GM12865 (cell line): ENCODE results near the gene S100A1.

Source experiments
- DNase-seq: peaks from one replicate; pipeline ENCODE4 v3.0.0; 2010; ENCODE audit warnings: low read depth
- H3K4me3 ChIP-seq: 2 replicates; pipeline ENCODE4 v1.5.1; 2011; ENCODE audit warnings: mild to moderate bottlenecking, low read depth, low read length, control low read depth
- TF ChIP-seq, protein P1 (sequence below): IDR thresholded peaks from 2 replicates; pipeline ENCODE4 v1.5.1; 2011; ENCODE audit warnings: low read length, control low read depth, low read depth, inconsistent platforms; ENCODE audit not compliant: insufficient read depth; ENCODE audit errors: missing control alignments

S100A1 gene

DNA sequence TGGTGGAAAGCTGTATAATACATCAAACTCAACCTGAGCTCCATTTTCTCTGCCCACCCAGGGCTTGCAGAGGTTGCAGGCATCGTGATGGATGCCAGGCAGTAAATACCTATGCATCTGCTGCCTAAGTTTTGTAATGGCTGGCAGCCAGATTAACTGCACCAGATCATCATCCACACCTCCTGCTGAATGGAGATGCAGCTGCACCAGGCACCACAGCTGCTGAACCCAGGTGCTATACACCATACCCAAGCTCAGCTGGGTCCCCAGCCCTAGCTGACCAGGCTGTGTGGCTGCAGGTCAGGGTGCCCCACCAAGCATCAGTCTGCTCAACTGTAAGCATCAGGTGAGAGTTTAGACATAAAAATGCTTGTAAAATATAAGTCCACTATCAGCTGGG is 23.5 kb downstream of the S100A1 start:
- no peak for DNase-seq
- H3K4me3 ChIP-seq: no peak overlapping the region
- TF ChIP-seq, protein P1, sequence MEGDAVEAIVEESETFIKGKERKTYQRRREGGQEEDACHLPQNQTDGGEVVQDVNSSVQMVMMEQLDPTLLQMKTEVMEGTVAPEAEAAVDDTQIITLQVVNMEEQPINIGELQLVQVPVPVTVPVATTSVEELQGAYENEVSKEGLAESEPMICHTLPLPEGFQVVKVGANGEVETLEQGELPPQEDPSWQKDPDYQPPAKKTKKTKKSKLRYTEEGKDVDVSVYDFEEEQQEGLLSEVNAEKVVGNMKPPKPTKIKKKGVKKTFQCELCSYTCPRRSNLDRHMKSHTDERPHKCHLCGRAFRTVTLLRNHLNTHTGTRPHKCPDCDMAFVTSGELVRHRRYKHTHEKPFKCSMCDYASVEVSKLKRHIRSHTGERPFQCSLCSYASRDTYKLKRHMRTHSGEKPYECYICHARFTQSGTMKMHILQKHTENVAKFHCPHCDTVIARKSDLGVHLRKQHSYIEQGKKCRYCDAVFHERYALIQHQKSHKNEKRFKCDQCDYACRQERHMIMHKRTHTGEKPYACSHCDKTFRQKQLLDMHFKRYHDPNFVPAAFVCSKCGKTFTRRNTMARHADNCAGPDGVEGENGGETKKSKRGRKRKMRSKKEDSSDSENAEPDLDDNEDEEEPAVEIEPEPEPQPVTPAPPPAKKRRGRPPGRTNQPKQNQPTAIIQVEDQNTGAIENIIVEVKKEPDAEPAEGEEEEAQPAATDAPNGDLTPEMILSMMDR: no peak

DNA sequence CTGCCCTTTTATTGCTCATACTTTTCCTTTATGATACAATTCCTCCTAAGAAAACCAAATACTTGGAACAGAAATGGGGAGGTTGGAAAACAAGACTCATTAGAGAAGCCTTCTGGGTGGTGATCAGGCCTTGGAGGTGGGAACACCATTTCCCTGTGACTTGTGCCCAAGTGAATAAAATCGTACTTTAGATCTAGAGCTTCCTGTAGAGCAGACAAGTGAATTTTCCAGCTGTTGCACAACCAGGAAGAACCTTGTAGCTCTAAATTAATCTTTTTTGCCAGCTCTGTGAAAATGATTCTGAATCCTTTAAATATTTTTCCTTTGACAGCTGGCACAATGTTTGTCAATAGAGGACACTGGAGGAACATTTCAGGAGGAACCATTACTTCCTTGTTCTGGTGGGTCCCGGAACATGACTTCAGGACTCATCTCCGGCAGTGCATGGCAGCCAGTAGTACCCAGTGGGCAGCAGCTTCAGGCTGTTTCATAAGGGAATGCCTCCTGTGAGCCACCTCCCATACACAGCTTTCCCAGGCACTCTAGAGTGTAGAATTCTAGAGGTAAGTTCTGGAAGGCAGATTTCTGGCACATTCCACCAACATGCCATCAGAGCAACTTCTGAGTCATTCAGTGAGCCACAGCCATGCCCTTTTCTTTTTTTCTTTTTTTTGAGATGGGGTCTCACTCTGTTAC is 24.7 kb downstream of the S100A1 start:
- DNase-seq: no peak
- H3K4me3 ChIP-seq: no peak overlapping the region
- TF ChIP-seq, protein P1: no peak

DNA sequence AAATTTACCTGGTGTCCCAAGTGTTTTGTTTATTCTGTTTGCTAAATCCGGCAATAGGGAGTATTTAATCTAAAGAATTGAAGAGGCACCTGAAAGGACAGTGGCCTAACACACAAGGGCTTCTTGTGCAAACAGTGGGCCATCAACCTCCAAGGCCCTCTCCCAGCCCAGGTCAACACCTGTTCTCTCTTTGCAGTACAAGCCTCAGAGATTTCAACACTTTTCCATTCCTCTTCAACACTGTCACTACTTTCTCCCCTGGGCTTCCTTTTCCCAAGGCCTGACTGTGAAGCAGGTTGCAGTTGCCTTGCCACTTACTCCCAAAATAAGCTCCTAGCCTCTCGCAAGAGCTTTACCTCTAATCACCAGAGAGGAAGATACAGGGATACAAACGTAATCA is 27.1 kb downstream of the S100A1 start:
- TF ChIP-seq, protein P1: no peak
- DNase-seq: no peak
- no peak overlapping the region for H3K4me3 ChIP-seq

DNA sequence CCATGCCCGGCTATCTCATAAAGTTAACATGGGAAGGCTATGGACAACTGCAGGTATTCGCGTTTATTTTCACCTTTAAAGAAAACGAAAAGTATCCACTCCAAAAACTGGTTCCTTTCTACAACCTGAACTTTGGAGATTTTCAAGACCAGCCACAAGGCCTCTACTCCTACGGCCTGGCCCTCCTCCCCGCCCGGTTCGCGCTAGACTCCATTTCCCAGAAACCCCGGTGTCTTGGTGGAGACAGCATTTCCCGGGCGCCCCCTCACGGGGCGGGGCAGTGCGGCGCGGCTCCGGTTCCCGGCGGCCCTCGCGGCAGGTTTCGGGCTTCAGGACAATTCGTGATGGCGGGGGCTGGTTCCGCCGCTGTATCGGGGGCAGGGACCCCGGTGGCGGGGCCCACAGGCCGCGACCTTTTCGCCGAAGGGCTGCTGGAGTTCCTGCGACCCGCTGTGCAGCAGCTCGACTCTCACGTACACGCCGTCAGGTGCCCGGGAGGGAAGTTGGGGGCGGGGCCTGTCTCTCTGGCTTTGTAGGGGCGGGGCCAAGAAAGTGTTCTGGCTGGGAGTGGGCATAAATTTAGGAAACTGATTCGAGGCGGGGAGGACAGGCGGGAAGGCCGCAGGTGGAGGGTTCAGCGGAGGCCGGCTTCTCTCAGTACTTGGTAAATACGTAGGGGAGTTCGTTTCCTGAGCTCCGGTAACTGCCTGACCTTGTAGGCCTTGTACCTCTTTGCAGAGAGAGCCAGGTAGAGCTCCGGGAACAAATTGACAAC is 30.4 kb downstream of the S100A1 start, which contains the start of gene SNAPIN:
Gene SNAPIN, plus strand, starts transcription at position 304 of the 775 bp plus-strand sequence. Its CDS starts 41 bp downstream, at position 345.
- peak; percentile 91 for DNase-seq
- TF ChIP-seq, protein P1: no peak
- peak within 1 kb of the TSS; percentile 76 for H3K4me3 ChIP-seq

DNA sequence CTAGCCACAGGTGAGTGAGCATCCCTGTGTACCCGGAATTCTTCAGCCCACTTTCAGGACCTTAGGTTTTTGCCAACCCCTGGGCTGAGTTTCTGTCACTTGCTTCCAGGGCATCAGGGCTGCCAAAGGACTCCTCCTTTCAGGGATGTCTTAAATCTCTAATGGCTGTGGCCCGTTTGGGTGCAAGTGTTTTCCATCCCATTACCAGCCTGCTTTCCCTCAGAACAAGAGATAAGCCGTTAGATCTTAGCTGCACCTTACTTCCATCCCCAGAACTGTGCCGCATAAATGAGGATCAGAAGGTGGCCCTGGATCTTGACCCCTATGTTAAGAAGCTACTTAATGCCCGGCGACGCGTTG is 30.9 kb downstream of the S100A1 start:
- DNase-seq: no peak

DNA sequence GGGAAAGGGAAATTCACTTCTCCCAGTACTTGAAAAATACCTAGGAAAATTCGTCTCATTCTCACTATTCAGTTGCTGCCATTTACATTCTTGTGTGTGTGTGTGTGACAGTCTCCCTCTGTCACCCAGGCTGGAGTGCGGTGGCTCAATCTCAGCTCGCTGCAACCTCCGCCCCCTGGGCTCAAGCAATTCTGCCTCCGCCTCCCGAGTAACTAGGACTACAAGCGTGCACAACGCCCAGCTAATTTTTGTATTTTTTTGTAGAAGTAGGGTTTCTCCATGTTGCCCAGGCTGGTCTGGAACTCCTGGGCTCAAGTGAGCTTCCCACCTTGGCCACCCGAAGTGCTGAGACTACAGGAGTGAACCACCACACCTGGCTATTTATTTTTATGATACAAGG is 31.4 kb downstream of the S100A1 start:
- TF ChIP-seq, protein P1: no peak
- DNase-seq: no peak
- H3K4me3 ChIP-seq: peak overlapping the region; percentile 76

More for the DNA sequence above, 30.9 kb downstream of the S100A1 start:
- TF ChIP-seq, protein P1: no peak
- H3K4me3 ChIP-seq: peak overlapping the region; percentile 76
